ENCODE measurements around the gene PLLP. TPM values are rescaled to one million over a fixed set of nuclear protein-coding genes. Genes with fewer than 3 reads are reported as not detected.

The PLLP gene
- total RNA-seq, 2 donors from 2014 or later, result 11.6 to 16.7 TPM

- no peaks in the 10 kb centered on the region for H3K36me3 ChIP-seq
- H3K4me1 ChIP-seq, result no peaks in the 10 kb centered on the region
- H3K27me3 ChIP-seq, result no peaks in the 10 kb centered on the region
- no peak overlapping the region for H3K4me3 ChIP-seq
- intact Hi-C loops (cut with DNase I), result no loop called here
- no peak for DNase-seq
- no peaks in the 10 kb centered on the region for H3K9me3 ChIP-seq
- H3K27ac ChIP-seq, result no peak overlapping the region
- TF ChIP-seq CTCF (IDR thresholded peaks at IDR 0.05), result no peak
- H3K9ac ChIP-seq (ENCODE audit: low read depth in 2 of 2, low read length in 2 of 2), result no peak overlapping the region
These were observed 43.6 kb downstream of the PLLP start for GRCh38 chr16:57240851-57241250.

- Histone ChIP-seq H3K4me1 (no peaks in the 10 kb centered on the region), H3K4me3 (no peak overlapping the region), H3K27me3 (no peaks in the 10 kb centered on the region), H3K27ac (no peak overlapping the region), H3K9ac (ENCODE audit: low read depth in 2 of 2, low read length in 2 of 2) (no peak overlapping the region), H3K9me3 (no peaks in the 10 kb centered on the region), H3K36me3 (no peaks in the 10 kb centered on the region)
- intact Hi-C loops (cut with DNase I), result no loop called here
- no peak for TF ChIP-seq CTCF (IDR thresholded peaks at IDR 0.05)
- no peak for DNase-seq
These were observed 45.4 kb downstream of the PLLP start for GRCh38 chr16:57239107-57239506.

GRCh38 chr16:57238682-57239081 lies 45.8 kb downstream of the PLLP start:
- H3K9me3 ChIP-seq, result no peaks in the 10 kb centered on the region
- H3K4me1 ChIP-seq, result no peaks in the 10 kb centered on the region
- no peak overlapping the region for H3K27ac ChIP-seq
- intact Hi-C loops (cut with DNase I), result no loop called here
- no peak overlapping the region for H3K9ac ChIP-seq (ENCODE audit: low read depth in 2 of 2, low read length in 2 of 2)
- no peaks in the 10 kb centered on the region for H3K27me3 ChIP-seq
- no peak for DNase-seq
- H3K36me3 ChIP-seq, result no peaks in the 10 kb centered on the region
- no peak for TF ChIP-seq CTCF (IDR thresholded peaks at IDR 0.05)
- H3K4me3 ChIP-seq, result no peak overlapping the region

GRCh38 chr16:57236022-57236350 lies 48.5 kb downstream of the PLLP start:
- no peaks in the 10 kb centered on the region for H3K9me3 ChIP-seq
- H3K36me3 ChIP-seq, result peaks cover 4% of the 10 kb centered on the region
- no peaks in the 10 kb centered on the region for H3K4me1 ChIP-seq
- no peak for DNase-seq
- H3K4me3 ChIP-seq, result no peak overlapping the region
- intact Hi-C loops (cut with DNase I), result no loop called here
- TF ChIP-seq CTCF (IDR thresholded peaks at IDR 0.05), result no peak
- no peak overlapping the region for H3K27ac ChIP-seq
- H3K27me3 ChIP-seq, result no peaks in the 10 kb centered on the region
- no peak overlapping the region for H3K9ac ChIP-seq (ENCODE audit: low read depth in 2 of 2, low read length in 2 of 2)

GRCh38 chr16:57235128-57236021 lies 49.1 kb downstream of the PLLP start:
- no peak for DNase-seq
- H3K9me3 ChIP-seq, result no peaks in the 10 kb centered on the region
- no peak overlapping the region for H3K9ac ChIP-seq (ENCODE audit: low read depth in 2 of 2, low read length in 2 of 2)
- H3K36me3 ChIP-seq, result peaks cover 4% of the 10 kb centered on the region
- no peaks in the 10 kb centered on the region for H3K4me1 ChIP-seq
- TF ChIP-seq CTCF (IDR thresholded peaks at IDR 0.05), result no peak
- no peak overlapping the region for H3K27ac ChIP-seq
- intact Hi-C loops (cut with DNase I), result no loop called here
- no peak overlapping the region for H3K4me3 ChIP-seq
- no peaks in the 10 kb centered on the region for H3K27me3 ChIP-seq
